ENCODE data around the gene GRK3. TPM values are rescaled to one million over a fixed set of nuclear protein-coding genes. Genes with fewer than 3 reads are reported as not detected.

Gene GRK3
- total and polyA plus RNA-seq, 2 of the 4 experiments (the other 2 are of a cell fraction): 0.58 to 1.6 TPM

GRCh38 chr22:25749420-25750169, 185.1 kb downstream of the GRK3 start:
- CTCF ChIA-PET: no interaction called here
- dilution Hi-C loops (cut with HindIII; ENCODE audit: low sequenced_read_pairs, unreplicated experiment): no loop called here

More at GRCh38 chr22:25749420-25750169, 185.1 kb downstream of the GRK3 start:
- Histone ChIP-seq H2BK20ac (ENCODE audit: low read depth, low read length) (peak overlapping the region; percentile 61; the same call in 1 of the 2 replicates), H3K23ac (ENCODE audit: low read depth, low read length) (no peak overlapping the region), H4K91ac (ENCODE audit: insufficient read depth, low read depth, low read length) (no peak overlapping the region), H2AK9ac (replicated peaks; ENCODE audit: low read depth, low read length, poor library complexity) (no peak overlapping the region), H3K4me2 (ENCODE audit: low read depth, low read length) (no peak overlapping the region), H3K36me3 (ENCODE audit: control insufficient read depth, insufficient read depth, low read length) (no peaks in the 10 kb centered on the region), H3K56ac (ENCODE audit: extremely low read depth, insufficient read depth, low read length) (no peak overlapping the region), H3K4ac (ENCODE audit: low read depth, low read length) (no peak overlapping the region), H3K14ac (replicated peaks; ENCODE audit: low read depth, low read length) (no peak overlapping the region), H2BK15ac (ENCODE audit: low read depth, low read length) (no peak overlapping the region), H3K18ac (ENCODE audit: low read depth, low read length) (no peak overlapping the region), H2AK5ac (ENCODE audit: low read depth, low read length) (no peak overlapping the region), H3K9me1 (ENCODE audit: insufficient read depth, low read length) (no peaks in the 10 kb centered on the region; the same call in 1 of the 2 replicates), H4K5ac (ENCODE audit: low read depth, low read length) (no peak overlapping the region), H3K79me1 (ENCODE audit: low read depth in 1 of 2, low read length in 2 of 2) (no peaks in the 10 kb centered on the region), H3K9me3 (ENCODE audit: control insufficient read depth, insufficient read depth, low read length) (no peaks in the 10 kb centered on the region), H4K8ac (ENCODE audit: low read depth in 2 of 2, low read length in 2 of 2) (no peak overlapping the region), H4K20me1 (ENCODE audit: insufficient read depth, low read length) (no peaks in the 10 kb centered on the region), H2BK5ac (ENCODE audit: low read depth, low read length, poor library complexity, severe bottlenecking) (no peak overlapping the region), H3K4me1 (ENCODE audit: control insufficient read depth, insufficient read depth, low read length) (peaks cover 4% of the 10 kb centered on the region), H3K4me3 (ENCODE audit: insufficient read depth, low read depth, low read length) (no peak overlapping the region), H2BK120ac (ENCODE audit: low read depth, low read length) (no peak overlapping the region), H3K27me3 (ENCODE audit: control insufficient read depth, insufficient read depth, low read length) (no peaks in the 10 kb centered on the region), H3K9ac (ENCODE audit: low read depth, low read length) (no peak overlapping the region), H3K27ac (ENCODE audit: insufficient read depth, low read length) (no peak overlapping the region), H2AFZ (replicated peaks; ENCODE audit: low read length, poor library complexity) (no peak overlapping the region)
- no peak for ATAC-seq (ENCODE audit: low read depth)
- TF ChIP-seq CTCF (conservative IDR thresholded peaks at IDR 0.05; ENCODE audit: low read depth, low read length) (no peak), NFE2L2 (IDR thresholded peaks at IDR 0.05; ENCODE audit: low read depth, low read length) (no peak), RFX5 (IDR thresholded peaks at IDR 0.05; ENCODE audit: low read depth, low read length) (no peak), MAZ (IDR thresholded peaks at IDR 0.05; ENCODE audit: borderline replicate concordance, low read depth, low read length) (no peak), CHD1 (IDR thresholded peaks at IDR 0.05; ENCODE audit: low read depth, low read length) (no peak), BHLHE40 (IDR thresholded peaks at IDR 0.05; ENCODE audit: low read depth, low read length) (no peak), MXI1 (IDR thresholded peaks at IDR 0.05; ENCODE audit: borderline replicate concordance, low read depth, low read length) (no peak)
- TF ChIP-seq, protein P1, sequence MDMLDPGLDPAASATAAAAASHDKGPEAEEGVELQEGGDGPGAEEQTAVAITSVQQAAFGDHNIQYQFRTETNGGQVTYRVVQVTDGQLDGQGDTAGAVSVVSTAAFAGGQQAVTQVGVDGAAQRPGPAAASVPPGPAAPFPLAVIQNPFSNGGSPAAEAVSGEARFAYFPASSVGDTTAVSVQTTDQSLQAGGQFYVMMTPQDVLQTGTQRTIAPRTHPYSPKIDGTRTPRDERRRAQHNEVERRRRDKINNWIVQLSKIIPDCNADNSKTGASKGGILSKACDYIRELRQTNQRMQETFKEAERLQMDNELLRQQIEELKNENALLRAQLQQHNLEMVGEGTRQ (IDR thresholded peaks at IDR 0.05; ENCODE audit: low read depth, low read length): no peak
- 81% methylated on average over 2 of the region's 10 CpGs; no CpG with 5 or more reads in 1 of the 2 experiments for WGBS, 2 experiments (ENCODE audit: extremely low coverage in 2 of 2, insufficient read length in 1 of 2)
- POLR2A ChIA-PET (ENCODE audit: unreplicated experiment): no interaction called here
- intact Hi-C loops (cut with micrococcal nuclease): no loop called here
- DNase-seq: no peak
- in situ Hi-C loops (cut with MboI; ENCODE audit: low sequenced_read_pairs): no loop called here
- BruUV-seq (replicated peaks): no TSS peak

All from IMR-90 (cell line).